Caco-2 (cell line): ENCODE results near the gene ARNT2. TPM values are rescaled to one million over a fixed set of nuclear protein-coding genes. Genes with fewer than 3 reads are reported as not detected.
A peak's percentile ranks its signal among the peaks of the same experiment; 100 is the strongest.

Experiments used
- BruUV-seq: library from RNA; stranded (reverse); fragments of 400-500 nt; replicated peaks from 2 replicates; lab custom pipeline; 2021; lab: Mats Ljungman, UMichigan
- CTCF ChIA-PET: fragments of 300-600 bp; sonication (Branson Sonifier 250); formaldehyde crosslinking; loops from one replicate; lab custom pipeline; 2022; ENCODE audit warnings: antibody characterized with exemption; lab: Charles Lee
- POLR2A ChIA-PET: fragments of 300-600 bp; sonication (Branson Sonifier 250); formaldehyde crosslinking; loops from one replicate; lab custom pipeline; 2022; ENCODE audit warnings: antibody characterized with exemption; lab: Charles Lee
- DNase-seq, 2 experiments: peaks; one replicate each; pipeline versions ENCODE4 v3.0.0 to v3.0.0-alpha.2; 2020 to 2022
- H3K27me3 ChIP-seq: replicated peaks from 2 replicates; pipeline ENCODE4 v1.6.0; 2011; ENCODE audit warnings: low read length; ENCODE audit not compliant: control insufficient read depth, insufficient read depth
- H3K36me3 ChIP-seq: 2 replicates; pipeline ENCODE4 v1.5.1; 2011; ENCODE audit warnings: low read length; ENCODE audit not compliant: control insufficient read depth, insufficient read depth
- H3K4me1 ChIP-seq: fragments of 250-450 bp; sonication (Bioruptor Pico); 2 replicates; pipeline ENCODE4 v1.5.1; 2020; ENCODE audit warnings: mild to moderate bottlenecking
- H3K4me3 ChIP-seq: 2 replicates; pipeline ENCODE4 v1.5.1; 2011; ENCODE audit warnings: low read depth, mild to moderate bottlenecking, control low read depth, low read length
- H3K9me3 ChIP-seq: fragments of 250-450 bp; sonication (Bioruptor Pico); 2 replicates; pipeline ENCODE4 v1.5.1; 2020; ENCODE audit warnings: mild to moderate bottlenecking, moderate library complexity
- H3K27ac Mint-ChIP-seq: one replicate; pipeline ENCODE4 v1.8.0; 2022; ENCODE audit warnings: mixed read lengths; ENCODE audit not compliant: unreplicated experiment
- H3K27me3 Mint-ChIP-seq: one replicate; pipeline ENCODE4 v1.8.0; 2022; ENCODE audit warnings: mixed read lengths; ENCODE audit not compliant: insufficient read depth, unreplicated experiment
- H3K36me3 Mint-ChIP-seq: one replicate; pipeline ENCODE4 v1.8.0; 2022; ENCODE audit warnings: mild to moderate bottlenecking, mixed read lengths; ENCODE audit not compliant: insufficient read depth, unreplicated experiment
- H3K4me1 Mint-ChIP-seq: one replicate; pipeline ENCODE4 v1.8.0; 2022; ENCODE audit warnings: low read depth, mixed read lengths; ENCODE audit not compliant: unreplicated experiment
- H3K4me3 Mint-ChIP-seq: one replicate; pipeline ENCODE4 v1.8.0; 2022; ENCODE audit warnings: mild to moderate bottlenecking, moderate library complexity, mixed read lengths; ENCODE audit not compliant: unreplicated experiment
- H3K9me3 Mint-ChIP-seq: one replicate; pipeline ENCODE4 v1.8.0; 2022; ENCODE audit warnings: mixed read lengths; ENCODE audit not compliant: unreplicated experiment
- CTCF ChIP-seq, 2 experiments: fragments of 200-600 bp in 1 of 2; IDR thresholded peaks; 1 replicate in 1 of 2; 2 replicates in 1 of 2; pipeline versions ENCODE4 v1.5.1 to v1.8.0; 2011 to 2022; ENCODE audit warnings: antibody characterized with exemption in 1 of 2, control low read depth in 1 of 2, inconsistent platforms in 1 of 2, low read depth in 1 of 2, low read length in 1 of 2, mild to moderate bottlenecking in 1 of 2, moderate library complexity in 1 of 2; ENCODE audit not compliant: insufficient read depth in 1 of 2, severe bottlenecking in 1 of 2, unreplicated experiment in 1 of 2
- intact Hi-C: fragments of 100-400 bp; cut with micrococcal nuclease; formaldehyde crosslinking; loops from one replicate; pipeline ENCODE4 v1.10.0; 2022; ENCODE audit not compliant: unreplicated experiment
- total RNA-seq: library from RNA; stranded (reverse); gene quantifications from 2 replicates; pipeline ENCODE4 v1.2.3, GENCODE V29; 2022

ARNT2 gene
- total RNA-seq, 1 experiment from 2014 or later = 0.23 TPM

DNA sequence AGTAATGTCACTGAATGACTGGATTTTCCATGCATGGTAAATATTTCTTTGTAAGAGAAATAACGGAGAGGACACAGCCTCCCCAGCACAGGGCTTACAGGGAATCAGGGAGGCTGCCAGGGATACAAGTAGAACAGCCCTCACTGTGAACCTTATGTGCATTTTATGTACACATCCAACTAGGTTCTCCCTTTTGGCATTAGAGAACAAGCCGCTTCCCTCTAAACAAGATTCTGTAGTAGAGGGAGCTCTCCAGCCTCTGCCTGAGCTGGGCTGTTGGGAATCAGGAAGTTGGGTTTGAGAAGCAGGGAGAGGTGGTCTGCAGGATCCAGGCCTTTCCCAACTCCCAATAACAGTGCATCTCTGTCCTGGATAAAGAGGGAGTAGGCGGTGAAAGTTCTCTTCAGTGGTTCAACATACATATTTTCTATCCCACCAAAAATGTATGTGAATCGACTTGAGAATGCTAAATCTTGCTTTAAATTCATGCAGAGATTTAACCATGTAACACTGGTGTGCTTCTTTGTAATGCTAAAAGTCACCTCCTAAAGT, 83.7 kb downstream of the ARNT2 start:
- Mint-ChIP-seq H3K27me3 (no peaks in the 10 kb centered on the region), H3K4me3 (no peak overlapping the region), H3K27ac (no peak overlapping the region), H3K4me1 (peaks cover 24% of the 10 kb centered on the region), H3K9me3 (no peaks in the 10 kb centered on the region), H3K36me3 (no peaks in the 10 kb centered on the region)
- POLR2A ChIA-PET = no interaction called here
- H3K27me3 ChIP-seq = no peaks in the 10 kb centered on the region
- TF ChIP-seq CTCF (IDR thresholded peaks at IDR 0.05; ENCODE audit: insufficient read depth in 1 of 2, low read depth in 1 of 2, low read length in 1 of 2, severe bottlenecking in 1 of 2, unreplicated experiment in 1 of 2) = no peak
- H3K36me3 ChIP-seq = no peaks in the 10 kb centered on the region
- CTCF ChIA-PET = no interaction called here
- intact Hi-C loops = no loop called here
- BruUV-seq = no TSS peak
- H3K4me3 ChIP-seq = no peak overlapping the region
- no peaks in the 10 kb centered on the region for H3K9me3 ChIP-seq
- DNase-seq = no peak
- H3K4me1 ChIP-seq = peaks cover 19% of the 10 kb centered on the region; the same call in 1 of the 2 replicates

- no peak for DNase-seq
- CTCF ChIA-PET = no interaction called here
- H3K4me3 ChIP-seq = no peak overlapping the region
- Mint-ChIP-seq H3K27me3 (no peaks in the 10 kb centered on the region), H3K27ac (no peak overlapping the region), H3K9me3 (no peaks in the 10 kb centered on the region), H3K4me1 (peaks cover 34% of the 10 kb centered on the region), H3K36me3 (no peaks in the 10 kb centered on the region), H3K4me3 (no peak overlapping the region)
- no TSS peak for BruUV-seq
- no peak for TF ChIP-seq CTCF (IDR thresholded peaks at IDR 0.05; ENCODE audit: insufficient read depth in 1 of 2, low read depth in 1 of 2, low read length in 1 of 2, severe bottlenecking in 1 of 2, unreplicated experiment in 1 of 2)
- intact Hi-C loops = no loop called here
- no peaks in the 10 kb centered on the region; the same call in 1 of the 2 replicates for H3K9me3 ChIP-seq
- no peaks in the 10 kb centered on the region for H3K36me3 ChIP-seq
- no peaks in the 10 kb centered on the region for H3K27me3 ChIP-seq
- POLR2A ChIA-PET = no interaction called here
- peaks cover 30% of the 10 kb centered on the region for H3K4me1 ChIP-seq
These were observed 84.9 kb downstream of the ARNT2 start for GRCh38 chr15:80489030-80489594.

GRCh38 chr15:80490431-80490990, 86.3 kb downstream of the ARNT2 start:
- CTCF ChIA-PET = no interaction called here
- Histone ChIP-seq H3K4me3 (no peak overlapping the region), H3K4me1 (peaks cover 37% of the 10 kb centered on the region), H3K9me3 (no peaks in the 10 kb centered on the region; the same call in 1 of the 2 replicates), H3K36me3 (no peaks in the 10 kb centered on the region), H3K27me3 (no peaks in the 10 kb centered on the region)
- Mint-ChIP-seq H3K27ac (peak overlapping the region; percentile 39), H3K4me1 (peaks cover 42% of the 10 kb centered on the region), H3K36me3 (no peaks in the 10 kb centered on the region), H3K9me3 (no peaks in the 10 kb centered on the region), H3K27me3 (no peaks in the 10 kb centered on the region), H3K4me3 (no peak overlapping the region)
- intact Hi-C loops = no loop called here
- DNase-seq = no peak
- no TSS peak for BruUV-seq
- POLR2A ChIA-PET = no interaction called here
- no peak for TF ChIP-seq CTCF (IDR thresholded peaks at IDR 0.05; ENCODE audit: insufficient read depth in 1 of 2, low read depth in 1 of 2, low read length in 1 of 2, severe bottlenecking in 1 of 2, unreplicated experiment in 1 of 2)
